SK-N-SH treated with all-trans-retinoic acid at 6 μM for 48 hours (cell line): ENCODE data around the gene CTCFL.

Source experiments
- ATAC-seq: fragments of 200-7000 bp; cut with Tn5 transposase; 3 replicates; pipeline ENCODE4 v1.9.1; 2020; ENCODE audit warnings: mild to moderate bottlenecking, moderate library complexity
- ARNTL ChIP-seq: fragments of 450-650 bp; formaldehyde crosslinking; IDR thresholded peaks from 2 replicates; pipeline ENCODE4 v1.5.0; 2020; ENCODE audit warnings: low read depth, mild to moderate bottlenecking, moderate library complexity, borderline replicate concordance
- BACH2 ChIP-seq: fragments of 250-450 bp; sonication (Bioruptor Pico); IDR thresholded peaks from 2 replicates; pipeline ENCODE4 v1.9.0; 2021; ENCODE audit warnings: mild to moderate bottlenecking, borderline replicate concordance
- CSDC2 ChIP-seq: fragments of 250-450 bp; sonication (Bioruptor Pico); IDR thresholded peaks from 2 replicates; pipeline ENCODE4 v1.5.0; 2020; ENCODE audit warnings: mild to moderate bottlenecking, moderate library complexity
- ESRRG ChIP-seq: fragments of 250-450 bp; sonication (Bioruptor Pico); IDR thresholded peaks from 2 replicates; pipeline ENCODE4 v1.6.1; 2021; ENCODE audit warnings: mild to moderate bottlenecking
- GLIS3 ChIP-seq: fragments of 250-450 bp; sonication (Bioruptor Pico); IDR thresholded peaks from 2 replicates; pipeline ENCODE4 v1.5.0; 2020; ENCODE audit warnings: mild to moderate bottlenecking, moderate library complexity
- ISL1 ChIP-seq: fragments of 250-450 bp; sonication (Bioruptor Pico); IDR thresholded peaks from 2 replicates; pipeline ENCODE4 v2.1.2; 2022; ENCODE audit warnings: mild to moderate bottlenecking, moderate library complexity
- PPARA ChIP-seq: fragments of 250-450 bp; sonication (Bioruptor Pico); IDR thresholded peaks from 2 replicates; pipeline ENCODE4 v1.5.0; 2020; ENCODE audit warnings: mild to moderate bottlenecking, borderline replicate concordance
- RARB ChIP-seq: fragments of 250-450 bp; sonication (Bioruptor Pico); IDR thresholded peaks from 2 replicates; pipeline ENCODE4 v1.8.0; 2021; ENCODE audit warnings: mild to moderate bottlenecking, moderate library complexity
- SNAI2 ChIP-seq: fragments of 250-450 bp; sonication (Bioruptor Pico); IDR thresholded peaks from 2 replicates; pipeline ENCODE4 v1.5.0; 2020; ENCODE audit warnings: mild to moderate bottlenecking, moderate library complexity
- TCF4 ChIP-seq: fragments of 250-450 bp; sonication (Bioruptor Pico); IDR thresholded peaks from 2 replicates; pipeline ENCODE4 v1.8.0; 2021; ENCODE audit warnings: mild to moderate bottlenecking, moderate library complexity, borderline replicate concordance
- ZC3H10 ChIP-seq: fragments of 250-450 bp; sonication (Bioruptor Pico); IDR thresholded peaks from 2 replicates; pipeline ENCODE4 v1.5.1; 2021; ENCODE audit warnings: mild to moderate bottlenecking, moderate library complexity
- ZFP3 ChIP-seq: fragments of 250-450 bp; sonication (Bioruptor Pico); IDR thresholded peaks from 2 replicates; pipeline ENCODE4 v1.5.0; 2020; ENCODE audit warnings: mild to moderate bottlenecking, moderate library complexity
- ZFP30 ChIP-seq: fragments of 450-650 bp; formaldehyde crosslinking; IDR thresholded peaks from 2 replicates; pipeline ENCODE4 v1.5.0; 2022; ENCODE audit warnings: mild to moderate bottlenecking, moderate library complexity
- ZNF70 ChIP-seq: fragments of 450-650 bp; formaldehyde crosslinking; IDR thresholded peaks from 2 replicates; pipeline ENCODE4 v1.5.0; 2020; ENCODE audit warnings: mild to moderate bottlenecking, moderate library complexity
- ZNF8 ChIP-seq: fragments of 450-650 bp; formaldehyde crosslinking; IDR thresholded peaks from 2 replicates; pipeline ENCODE4 v1.5.0; 2020; ENCODE audit warnings: mild to moderate bottlenecking, moderate library complexity
- TF ChIP-seq, protein P1 (sequence below): fragments of 250-450 bp; sonication (Bioruptor Pico); IDR thresholded peaks from 2 replicates; pipeline ENCODE4 v1.5.0; 2020; ENCODE audit warnings: mild to moderate bottlenecking, moderate library complexity
- TF ChIP-seq, protein P2 (sequence below): fragments of 250-450 bp; sonication (Bioruptor Pico); IDR thresholded peaks from 2 replicates; pipeline ENCODE4 v1.5.1; 2020; ENCODE audit warnings: low read depth, mild to moderate bottlenecking, moderate library complexity
- TF ChIP-seq, protein P3 (sequence below): fragments of 250-450 bp; sonication (Bioruptor Pico); IDR thresholded peaks from 2 replicates; pipeline ENCODE4 v1.8.0; 2021; ENCODE audit warnings: low read depth, mild to moderate bottlenecking, moderate library complexity, borderline replicate concordance
- TF ChIP-seq, protein P4 (sequence below): fragments of 250-450 bp; sonication (Bioruptor Pico); IDR thresholded peaks from 2 replicates; pipeline ENCODE4 v1.8.0; 2020; ENCODE audit warnings: mild to moderate bottlenecking, moderate library complexity, borderline replicate concordance
- TF ChIP-seq, protein P5 (sequence below): fragments of 250-450 bp; sonication (Bioruptor Pico); IDR thresholded peaks from 2 replicates; pipeline ENCODE4 v1.5.1; 2021; ENCODE audit warnings: mild to moderate bottlenecking, moderate library complexity

CTCFL gene

DNA sequence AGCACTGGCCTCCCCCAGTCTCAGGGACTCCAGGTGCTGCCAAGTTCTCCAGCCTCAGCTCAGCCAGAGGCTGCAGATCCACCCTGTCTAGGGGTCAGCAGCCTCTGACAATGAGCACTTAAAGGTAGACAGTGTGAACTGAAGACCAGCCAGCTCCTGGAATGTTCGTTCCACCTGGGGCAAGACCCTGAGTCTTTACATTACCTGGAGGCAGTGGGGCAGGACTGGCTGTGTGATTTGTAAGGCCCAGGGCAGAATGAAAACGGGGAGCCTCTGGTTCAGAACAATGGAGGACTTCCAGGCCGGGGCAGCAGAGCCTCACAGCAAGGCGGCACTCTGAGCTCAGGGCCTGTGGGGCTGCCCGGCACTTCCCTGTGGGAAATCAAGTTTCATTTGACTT lies 65.0 kb downstream of the CTCFL start (continued):
- no peak for TF ChIP-seq SNAI2 (CRISPR knock-in tag)

DNA sequence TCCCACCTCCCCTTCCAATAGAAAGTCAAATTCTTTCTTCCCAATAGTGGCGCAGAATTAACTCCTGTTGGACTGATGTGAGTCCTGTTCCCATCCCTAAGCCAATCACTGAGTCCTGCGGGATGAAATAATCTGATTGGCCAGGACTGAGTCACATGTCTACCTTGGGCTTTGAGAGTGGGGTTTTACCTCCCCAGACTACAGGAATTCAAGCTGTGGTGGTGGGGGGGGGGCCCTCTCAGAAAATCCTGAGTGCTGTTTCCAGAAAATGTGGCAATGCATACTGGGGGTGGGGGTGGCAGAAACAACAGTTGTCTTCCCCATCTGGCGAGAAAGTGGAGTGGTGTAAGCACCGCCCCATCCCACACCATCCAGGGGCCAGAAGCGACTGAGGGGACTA lies 65.7 kb downstream of the CTCFL start:
- no peak for ATAC-seq
- no peak for TF ChIP-seq TCF4 (CRISPR knock-in tag)
- no peak for TF ChIP-seq ISL1 (CRISPR knock-in tag)

DNA sequence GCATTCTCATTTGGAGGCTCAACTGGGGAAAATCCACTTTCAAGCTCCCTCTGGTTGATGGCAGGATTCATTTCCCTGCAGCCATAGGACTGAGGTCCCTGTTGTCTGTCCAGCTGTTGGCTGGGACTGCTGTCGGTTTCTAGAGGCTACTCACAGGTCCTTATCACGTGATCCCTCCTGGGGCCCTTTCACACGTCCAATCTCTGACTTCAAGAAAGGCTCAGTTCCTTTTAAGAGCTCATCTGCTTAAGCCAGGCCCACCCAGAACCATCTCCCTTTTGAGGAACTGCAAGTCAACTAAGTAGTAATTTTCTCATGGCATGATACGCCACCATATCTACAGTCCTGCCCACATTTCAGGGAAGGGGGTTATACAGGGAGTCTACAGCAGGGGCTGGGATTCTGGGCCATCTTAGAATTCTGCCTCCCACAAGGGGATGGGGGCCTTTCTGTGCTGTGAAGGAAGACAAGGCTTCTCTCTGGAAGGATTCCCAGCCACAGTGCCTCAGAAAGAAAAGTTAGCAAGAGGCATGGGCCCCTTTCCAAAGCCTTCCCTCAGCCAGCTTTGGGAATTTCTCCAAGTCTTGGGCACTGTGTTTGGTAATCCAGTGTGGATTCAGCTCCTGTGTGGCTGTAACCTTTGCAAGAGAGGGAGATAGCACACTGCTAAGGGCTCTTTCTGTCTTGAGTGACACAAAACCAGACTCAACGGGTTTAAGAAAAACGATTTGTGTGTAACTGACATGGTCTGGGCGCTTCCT lies 66.4 kb downstream of the CTCFL start:
- no peak for ATAC-seq
- TF ChIP-seq ZFP3 (CRISPR knock-in tag) (no peak), ARNTL (CRISPR knock-in tag) (no peak), ZC3H10 (CRISPR knock-in tag) (no peak), BACH2 (CRISPR knock-in tag) (no peak), ZNF70 (CRISPR knock-in tag) (no peak), ZFP30 (CRISPR knock-in tag) (no peak), ESRRG (no peak), GLIS3 (no peak), TCF4 (CRISPR knock-in tag) (no peak), RARB (CRISPR knock-in tag) (no peak), CSDC2 (CRISPR knock-in tag) (no peak), ZNF8 (no peak), SNAI2 (CRISPR knock-in tag) (no peak), ISL1 (CRISPR knock-in tag) (no peak), PPARA (no peak)
- TF ChIP-seq, protein P1, sequence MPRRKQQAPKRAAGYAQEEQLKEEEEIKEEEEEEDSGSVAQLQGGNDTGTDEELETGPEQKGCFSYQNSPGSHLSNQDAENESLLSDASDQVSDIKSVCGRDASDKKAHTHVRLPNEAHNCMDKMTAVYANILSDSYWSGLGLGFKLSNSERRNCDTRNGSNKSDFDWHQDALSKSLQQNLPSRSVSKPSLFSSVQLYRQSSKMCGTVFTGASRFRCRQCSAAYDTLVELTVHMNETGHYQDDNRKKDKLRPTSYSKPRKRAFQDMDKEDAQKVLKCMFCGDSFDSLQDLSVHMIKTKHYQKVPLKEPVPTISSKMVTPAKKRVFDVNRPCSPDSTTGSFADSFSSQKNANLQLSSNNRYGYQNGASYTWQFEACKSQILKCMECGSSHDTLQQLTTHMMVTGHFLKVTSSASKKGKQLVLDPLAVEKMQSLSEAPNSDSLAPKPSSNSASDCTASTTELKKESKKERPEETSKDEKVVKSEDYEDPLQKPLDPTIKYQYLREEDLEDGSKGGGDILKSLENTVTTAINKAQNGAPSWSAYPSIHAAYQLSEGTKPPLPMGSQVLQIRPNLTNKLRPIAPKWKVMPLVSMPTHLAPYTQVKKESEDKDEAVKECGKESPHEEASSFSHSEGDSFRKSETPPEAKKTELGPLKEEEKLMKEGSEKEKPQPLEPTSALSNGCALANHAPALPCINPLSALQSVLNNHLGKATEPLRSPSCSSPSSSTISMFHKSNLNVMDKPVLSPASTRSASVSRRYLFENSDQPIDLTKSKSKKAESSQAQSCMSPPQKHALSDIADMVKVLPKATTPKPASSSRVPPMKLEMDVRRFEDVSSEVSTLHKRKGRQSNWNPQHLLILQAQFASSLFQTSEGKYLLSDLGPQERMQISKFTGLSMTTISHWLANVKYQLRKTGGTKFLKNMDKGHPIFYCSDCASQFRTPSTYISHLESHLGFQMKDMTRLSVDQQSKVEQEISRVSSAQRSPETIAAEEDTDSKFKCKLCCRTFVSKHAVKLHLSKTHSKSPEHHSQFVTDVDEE: no peak
- TF ChIP-seq, protein P2, sequence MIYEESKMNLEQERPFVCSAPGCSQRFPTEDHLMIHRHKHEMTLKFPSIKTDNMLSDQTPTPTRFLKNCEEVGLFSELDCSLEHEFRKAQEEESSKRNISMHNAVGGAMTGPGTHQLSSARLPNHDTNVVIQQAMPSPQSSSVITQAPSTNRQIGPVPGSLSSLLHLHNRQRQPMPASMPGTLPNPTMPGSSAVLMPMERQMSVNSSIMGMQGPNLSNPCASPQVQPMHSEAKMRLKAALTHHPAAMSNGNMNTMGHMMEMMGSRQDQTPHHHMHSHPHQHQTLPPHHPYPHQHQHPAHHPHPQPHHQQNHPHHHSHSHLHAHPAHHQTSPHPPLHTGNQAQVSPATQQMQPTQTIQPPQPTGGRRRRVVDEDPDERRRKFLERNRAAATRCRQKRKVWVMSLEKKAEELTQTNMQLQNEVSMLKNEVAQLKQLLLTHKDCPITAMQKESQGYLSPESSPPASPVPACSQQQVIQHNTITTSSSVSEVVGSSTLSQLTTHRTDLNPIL (CRISPR knock-in tag): no peak
- TF ChIP-seq, protein P3, sequence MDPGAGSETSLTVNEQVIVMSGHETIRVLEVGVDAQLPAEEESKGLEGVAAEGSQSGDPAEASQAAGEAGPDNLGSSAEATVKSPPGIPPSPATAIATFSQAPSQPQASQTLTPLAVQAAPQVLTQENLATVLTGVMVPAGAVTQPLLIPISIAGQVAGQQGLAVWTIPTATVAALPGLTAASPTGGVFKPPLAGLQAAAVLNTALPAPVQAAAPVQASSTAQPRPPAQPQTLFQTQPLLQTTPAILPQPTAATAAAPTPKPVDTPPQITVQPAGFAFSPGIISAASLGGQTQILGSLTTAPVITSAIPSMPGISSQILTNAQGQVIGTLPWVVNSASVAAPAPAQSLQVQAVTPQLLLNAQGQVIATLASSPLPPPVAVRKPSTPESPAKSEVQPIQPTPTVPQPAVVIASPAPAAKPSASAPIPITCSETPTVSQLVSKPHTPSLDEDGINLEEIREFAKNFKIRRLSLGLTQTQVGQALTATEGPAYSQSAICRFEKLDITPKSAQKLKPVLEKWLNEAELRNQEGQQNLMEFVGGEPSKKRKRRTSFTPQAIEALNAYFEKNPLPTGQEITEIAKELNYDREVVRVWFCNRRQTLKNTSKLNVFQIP (CRISPR knock-in tag): no peak
- TF ChIP-seq, protein P4, sequence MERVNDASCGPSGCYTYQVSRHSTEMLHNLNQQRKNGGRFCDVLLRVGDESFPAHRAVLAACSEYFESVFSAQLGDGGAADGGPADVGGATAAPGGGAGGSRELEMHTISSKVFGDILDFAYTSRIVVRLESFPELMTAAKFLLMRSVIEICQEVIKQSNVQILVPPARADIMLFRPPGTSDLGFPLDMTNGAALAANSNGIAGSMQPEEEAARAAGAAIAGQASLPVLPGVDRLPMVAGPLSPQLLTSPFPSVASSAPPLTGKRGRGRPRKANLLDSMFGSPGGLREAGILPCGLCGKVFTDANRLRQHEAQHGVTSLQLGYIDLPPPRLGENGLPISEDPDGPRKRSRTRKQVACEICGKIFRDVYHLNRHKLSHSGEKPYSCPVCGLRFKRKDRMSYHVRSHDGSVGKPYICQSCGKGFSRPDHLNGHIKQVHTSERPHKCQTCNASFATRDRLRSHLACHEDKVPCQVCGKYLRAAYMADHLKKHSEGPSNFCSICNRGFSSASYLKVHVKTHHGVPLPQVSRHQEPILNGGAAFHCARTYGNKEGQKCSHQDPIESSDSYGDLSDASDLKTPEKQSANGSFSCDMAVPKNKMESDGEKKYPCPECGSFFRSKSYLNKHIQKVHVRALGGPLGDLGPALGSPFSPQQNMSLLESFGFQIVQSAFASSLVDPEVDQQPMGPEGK (CRISPR knock-in tag): no peak
- TF ChIP-seq, protein P5, sequence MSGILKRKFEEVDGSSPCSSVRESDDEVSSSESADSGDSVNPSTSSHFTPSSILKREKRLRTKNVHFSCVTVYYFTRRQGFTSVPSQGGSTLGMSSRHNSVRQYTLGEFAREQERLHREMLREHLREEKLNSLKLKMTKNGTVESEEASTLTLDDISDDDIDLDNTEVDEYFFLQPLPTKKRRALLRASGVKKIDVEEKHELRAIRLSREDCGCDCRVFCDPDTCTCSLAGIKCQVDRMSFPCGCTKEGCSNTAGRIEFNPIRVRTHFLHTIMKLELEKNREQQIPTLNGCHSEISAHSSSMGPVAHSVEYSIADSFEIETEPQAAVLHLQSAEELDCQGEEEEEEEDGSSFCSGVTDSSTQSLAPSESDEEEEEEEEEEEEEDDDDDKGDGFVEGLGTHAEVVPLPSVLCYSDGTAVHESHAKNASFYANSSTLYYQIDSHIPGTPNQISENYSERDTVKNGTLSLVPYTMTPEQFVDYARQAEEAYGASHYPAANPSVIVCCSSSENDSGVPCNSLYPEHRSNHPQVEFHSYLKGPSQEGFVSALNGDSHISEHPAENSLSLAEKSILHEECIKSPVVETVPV (CRISPR knock-in tag): no peak
